Adrenal gland (tissue), 12 donors: ENCODE measurements around the gene FCAR. TPM values are rescaled to one million over a fixed set of nuclear protein-coding genes. Genes with fewer than 3 reads are reported as not detected.
"Not testable (repeated sequence)": the region's sequence is repeated elsewhere in the genome, so short reads cannot be mapped to it uniquely, and the experiment has no call there.

ENCODE experiments used
- DNase-seq, 7 donors: peaks; one replicate each; pipeline ENCODE4 v3.0.0-alpha.2; 2019 to 2020
- H3K27ac ChIP-seq, 5 donors: fragments of 200-600 bp; sonication (generic) in 4 of 5; 1 replicate in 3 of 5; 2 replicates in 2 of 5; pipeline versions ENCODE4 v1.5.1 to v1.8.0; 2016 to 2020; ENCODE audit warnings: mild to moderate bottlenecking in 1 of 5
- H3K27me3 ChIP-seq: fragments of 200-600 bp; 2 replicates; pipeline ENCODE4 v1.8.0; 2021
- H3K36me3 ChIP-seq, 2 donors: fragments of 200-600 bp; replicated peaks in 1 of 2; 1 replicate in 1 of 2; 2 replicates in 1 of 2; pipeline versions ENCODE4 v1.5.1 to v1.8.0; 2018 to 2022
- H3K4me1 ChIP-seq, 2 donors: fragments of 200-600 bp; replicated peaks in 1 of 2; 1 replicate in 1 of 2; 2 replicates in 1 of 2; pipeline versions ENCODE4 v1.5.1 to v1.8.0; 2018 to 2021
- H3K4me3 ChIP-seq, 4 donors: fragments of 200-600 bp; sonication (generic) in 3 of 4; one replicate each; pipeline ENCODE4 v1.5.1; 2016 to 2018
- H3K9me3 ChIP-seq, 3 donors: fragments of 200-600 bp; sonication (generic) in 1 of 3; replicated peaks in 1 of 3; 1 replicate in 2 of 3; 2 replicates in 1 of 3; pipeline versions ENCODE4 v1.5.1 to v1.8.0; 2016 to 2021
- POLR2A ChIP-seq, 2 donors: fragments of 450-650 bp; IDR thresholded peaks; one replicate each; pipeline ENCODE4 v1.6.1; 2017; ENCODE audit warnings: antibody characterized with exemption in 2 of 2, mild to moderate bottlenecking in 2 of 2, moderate library complexity in 1 of 2
- WGBS, 4 donors: extraction: QIAGEN DNeasy Blood & Tissue Kit in 2 of 4; methylation state at CpG; one replicate each; pipeline versions ENCODE4 v1.1.5 to v1.1.7; 2013 to 2017; 5-methylcytosine and 5-hydroxymethylcytosine counted together
- intact Hi-C, 2 donors: fragments of 100-400 bp; cut with DNase I; formaldehyde crosslinking; loops; one replicate each; pipeline versions ENCODE4 v1.14.1 to v1.15.0; 2022 to 2023
- polyA plus RNA-seq, 3 donors: library from polyadenylated mRNA; stranded (reverse); fragments of 200-250 nt in 2 of 3; fragments of 350-450 nt in 1 of 3; fragmentation: Illumina TruSeq in 1 of 3; extraction: RNeasy Lipid Tissue Mini Kit (QIAGEN cat#74804) in 1 of 3; gene quantifications; one replicate each; pipeline ENCODE4 v1.2.3, GENCODE V29; 2013 to 2014
- total RNA-seq, 9 donors: library from RNA; depleted of rRNA in 4 of 9; stranded (reverse); fragments of >200 nt in 4 of 9; fragments of 120-200 nt in 1 of 9; fragmentation: NEBNext Ultra II Directional in 1 of 9; extraction: Animal tissue kit (Norgen Biotek cat#: 25700) in 1 of 9; gene quantifications; one replicate each; pipeline versions ENCODE4 v1.1.0 to v1.2.4, GENCODE V29; 2013 to 2023
- TF ChIP-seq, protein P1 (sequence below), 6 experiments: fragments of 450-650 bp in 4 of 6; fragments of 200-600 bp in 2 of 6; sonication (generic) in 1 of 6; IDR thresholded peaks; 1 replicate in 5 of 6; 2 replicates in 1 of 6; pipeline versions ENCODE4 v1.5.1 to v1.8.0; 2016 to 2021; ENCODE audit warnings: antibody characterized with exemption in 6 of 6, mild to moderate bottlenecking in 2 of 6, moderate library complexity in 1 of 6
- donor health status: healthy with polysubstance abuse.
- donor health status: Bipolar disorder and iron deficiency.
- donor health status: DM: yes; HTN: yes; CAD: no.
- donor health status: DM: no; HTN: no; CAD: no.
- donor health status: DM: no; HTN: no; CAD: no.
- donor health status: DM: yes; HTN: yes; CAD: no.

FCAR gene
- total and polyA plus RNA-seq, 12 donors = 0.13 to 3.3 (median 0.39) TPM; not detected in 4

DNA sequence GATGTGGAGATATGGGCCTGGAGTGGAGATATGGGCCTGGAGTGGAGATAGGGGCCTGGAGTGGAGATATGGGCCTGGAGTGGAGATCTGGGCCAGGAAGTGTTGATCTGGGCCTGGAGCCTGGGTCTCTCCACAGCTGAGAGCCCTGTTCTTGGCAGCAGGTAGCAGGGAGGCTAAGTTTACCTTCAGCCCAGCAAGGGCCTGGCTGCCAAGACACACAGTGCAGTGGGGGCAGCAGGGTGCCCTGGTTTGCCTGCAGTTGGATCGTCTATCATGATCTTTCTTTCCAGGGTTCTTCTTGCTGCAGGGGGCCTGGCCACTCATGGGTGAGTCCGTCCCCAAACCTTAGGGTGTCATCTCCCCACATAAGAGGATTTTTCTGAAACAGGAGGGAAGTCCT, 23.1 kb upstream of the FCAR start:
- Histone ChIP-seq H3K4me1 (no peaks in the 10 kb centered on the region), H3K27ac (no peak overlapping the region), H3K9me3 (no peaks in the 10 kb centered on the region), H3K36me3 (no peaks in the 10 kb centered on the region), H3K4me3 (no peak overlapping the region), H3K27me3 (no peaks in the 10 kb centered on the region)
- TF ChIP-seq POLR2A (IDR thresholded peaks at IDR 0.05) = no peak
- TF ChIP-seq, protein P1, sequence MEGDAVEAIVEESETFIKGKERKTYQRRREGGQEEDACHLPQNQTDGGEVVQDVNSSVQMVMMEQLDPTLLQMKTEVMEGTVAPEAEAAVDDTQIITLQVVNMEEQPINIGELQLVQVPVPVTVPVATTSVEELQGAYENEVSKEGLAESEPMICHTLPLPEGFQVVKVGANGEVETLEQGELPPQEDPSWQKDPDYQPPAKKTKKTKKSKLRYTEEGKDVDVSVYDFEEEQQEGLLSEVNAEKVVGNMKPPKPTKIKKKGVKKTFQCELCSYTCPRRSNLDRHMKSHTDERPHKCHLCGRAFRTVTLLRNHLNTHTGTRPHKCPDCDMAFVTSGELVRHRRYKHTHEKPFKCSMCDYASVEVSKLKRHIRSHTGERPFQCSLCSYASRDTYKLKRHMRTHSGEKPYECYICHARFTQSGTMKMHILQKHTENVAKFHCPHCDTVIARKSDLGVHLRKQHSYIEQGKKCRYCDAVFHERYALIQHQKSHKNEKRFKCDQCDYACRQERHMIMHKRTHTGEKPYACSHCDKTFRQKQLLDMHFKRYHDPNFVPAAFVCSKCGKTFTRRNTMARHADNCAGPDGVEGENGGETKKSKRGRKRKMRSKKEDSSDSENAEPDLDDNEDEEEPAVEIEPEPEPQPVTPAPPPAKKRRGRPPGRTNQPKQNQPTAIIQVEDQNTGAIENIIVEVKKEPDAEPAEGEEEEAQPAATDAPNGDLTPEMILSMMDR (IDR thresholded peaks at IDR 0.05) = no peak
- intact Hi-C loops = no loop called here
- DNase-seq = no peak
- 37 to 74% (median 70%) methylated on average over 1 to 2 of the region's 2 CpGs for WGBS, 4 donors

DNA sequence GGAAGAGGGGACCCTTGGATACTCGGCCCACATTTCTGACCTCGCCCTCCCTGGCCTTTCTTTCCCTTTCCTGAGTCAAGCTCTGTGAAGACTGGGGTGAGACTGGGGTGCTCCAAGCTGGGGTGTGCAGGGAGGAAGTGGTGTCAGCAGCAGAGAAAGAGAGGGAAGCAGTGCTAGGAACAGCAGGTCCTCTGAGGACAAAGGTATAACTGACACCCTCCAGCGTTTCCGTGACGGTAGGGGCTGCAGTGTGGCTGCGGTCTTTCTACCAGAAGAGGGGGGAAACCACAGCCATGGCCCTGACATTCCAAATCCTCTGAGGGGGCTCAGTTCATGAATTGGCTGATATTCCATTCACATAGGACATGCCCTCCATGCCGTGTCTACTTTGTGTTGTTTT, 22.7 kb upstream of the FCAR start:
- Histone ChIP-seq H3K4me1 (no peaks in the 10 kb centered on the region), H3K27me3 (no peaks in the 10 kb centered on the region), H3K4me3 (no peak overlapping the region), H3K9me3 (no peaks in the 10 kb centered on the region), H3K36me3 (no peaks in the 10 kb centered on the region), H3K27ac (no peak overlapping the region)
- intact Hi-C loops = no loop called here
- TF ChIP-seq, protein P1 (IDR thresholded peaks at IDR 0.05) = no peak
- no peak for TF ChIP-seq POLR2A (IDR thresholded peaks at IDR 0.05)
- WGBS, 4 donors = 75 to 84% (median 76%) methylated on average over 7 of the region's 7 CpGs
- DNase-seq = no peak

DNA sequence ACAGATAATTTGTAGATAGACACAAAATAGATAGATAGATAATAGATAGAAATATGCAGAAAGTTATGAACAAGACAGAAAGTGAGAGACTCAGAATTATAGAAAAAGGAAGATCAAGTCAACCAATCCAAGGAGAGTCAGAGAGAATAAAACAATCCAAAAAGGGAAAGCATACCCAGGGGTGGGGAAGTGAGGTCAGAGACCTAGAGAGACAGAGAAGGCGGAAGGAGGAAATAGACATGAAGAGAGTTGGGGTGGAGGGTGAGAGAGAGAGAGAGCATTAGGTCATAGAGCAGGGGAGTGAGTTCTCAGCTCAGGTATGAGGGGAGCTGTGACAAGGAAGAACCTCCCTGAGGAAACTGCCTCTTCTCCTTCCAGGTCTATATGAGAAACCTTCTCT, 18.8 kb upstream of the FCAR start:
- DNase-seq, H3K27me3 ChIP-seq, H3K27ac ChIP-seq, H3K4me1 ChIP-seq, H3K9me3 ChIP-seq, H3K36me3 ChIP-seq, H3K4me3 ChIP-seq, intact Hi-C loops: not testable (repeated sequence)
- 32 to 40% (median 37%) methylated on average over 1 of the region's 1 CpG for WGBS, 4 donors

DNA sequence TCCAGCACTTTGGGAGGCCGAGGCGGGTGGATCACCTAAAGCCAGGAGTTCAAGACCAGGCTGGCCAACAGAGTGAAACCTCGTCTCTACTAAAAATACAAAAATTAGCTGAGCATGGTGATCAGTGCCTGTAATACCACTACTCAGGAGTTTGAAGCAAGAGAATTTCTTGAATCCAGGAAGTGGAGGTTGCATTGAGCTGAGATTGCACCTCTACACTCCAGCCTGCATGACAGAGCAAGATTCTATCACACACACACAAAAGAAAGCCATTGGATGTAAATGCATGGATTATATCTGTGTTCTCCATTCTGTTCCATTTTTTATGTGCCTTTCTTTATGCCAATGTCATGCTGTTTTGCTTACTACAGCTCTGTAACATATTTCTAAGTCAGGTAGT, 15.6 kb upstream of the FCAR start:
- DNase-seq, H3K9me3 ChIP-seq, H3K27me3 ChIP-seq, H3K27ac ChIP-seq, H3K36me3 ChIP-seq, H3K4me1 ChIP-seq, H3K4me3 ChIP-seq, intact Hi-C loops: not testable (repeated sequence)
- WGBS, 4 donors = 17 to 70% (median 63%) methylated on average over 1 to 3 of the region's 3 CpGs

DNA sequence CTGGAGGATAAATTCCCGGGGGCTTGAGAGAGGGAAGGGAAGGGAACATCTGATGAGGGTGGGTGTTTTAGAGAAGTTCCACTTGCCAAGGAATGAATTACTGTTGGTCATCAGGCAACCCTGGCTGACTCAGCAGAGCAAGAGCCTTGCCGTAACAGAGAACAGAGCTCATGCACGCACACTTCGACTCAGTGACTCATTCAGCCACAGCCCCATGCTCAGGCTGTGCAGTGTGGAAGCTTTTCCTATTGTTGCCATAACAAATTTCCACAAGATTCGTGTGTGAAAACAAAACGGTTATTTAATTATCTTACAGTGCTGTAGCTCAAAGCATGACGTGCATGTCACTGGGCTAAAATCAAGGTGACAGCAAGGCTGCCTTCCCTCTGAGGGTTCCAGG, 14.6 kb upstream of the FCAR start:
- H3K4me1 ChIP-seq, H3K27me3 ChIP-seq, H3K27ac ChIP-seq, H3K9me3 ChIP-seq, intact Hi-C loops, H3K36me3 ChIP-seq, DNase-seq, H3K4me3 ChIP-seq: not testable (repeated sequence)
- WGBS, 4 donors = 40 to 67% (median 58%) methylated on average over 3 to 7 of the region's 7 CpGs

DNA sequence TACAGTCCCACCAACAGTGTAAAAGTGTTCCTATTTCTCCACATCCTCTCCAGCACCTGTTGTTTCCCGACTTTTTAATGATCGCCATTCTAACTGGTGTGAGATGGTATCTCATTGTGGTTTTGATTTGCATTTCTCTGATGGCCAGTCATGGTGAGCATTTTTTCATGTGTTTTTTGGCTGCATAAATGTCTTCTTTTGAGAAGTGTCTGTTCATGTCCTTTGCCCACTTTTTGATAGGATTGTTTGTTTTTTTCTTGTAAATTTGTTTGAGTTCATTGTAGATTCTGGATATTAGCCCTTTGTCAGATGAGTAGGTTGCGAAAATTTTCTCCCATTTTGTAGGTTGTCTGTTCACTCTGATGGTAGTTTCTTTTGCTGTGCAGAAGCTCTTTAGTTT, 10.6 kb upstream of the FCAR start:
- WGBS, 4 donors = 72 to 100% (median 90%) methylated on average over 1 to 2 of the region's 3 CpGs

More for the DNA sequence above, 10.6 kb upstream of the FCAR start:
- H3K4me1 ChIP-seq, H3K4me3 ChIP-seq, DNase-seq, H3K36me3 ChIP-seq, H3K27ac ChIP-seq, H3K27me3 ChIP-seq, H3K9me3 ChIP-seq, intact Hi-C loops: not testable (repeated sequence)
